Loucy (cell line): ENCODE results near the gene ITGB6.

ENCODE experiments used
- H2AFZ ChIP-seq: fragments of 200-600 bp; sonication (generic); 2 replicates; pipeline ENCODE4 v1.6.0; 2016; ENCODE audit warnings: antibody characterized with exemption, mild to moderate bottlenecking, low read length, moderate library complexity
- H3F3A ChIP-seq: fragments of 200-600 bp; 2 replicates; pipeline ENCODE4 v1.6.0; 2016; ENCODE audit warnings: antibody characterized with exemption, low read depth, mild to moderate bottlenecking
- H3K27me3 ChIP-seq: fragments of 200-600 bp; sonication (generic); 2 replicates; pipeline ENCODE4 v1.6.1; 2014; ENCODE audit warnings: low read length, mild to moderate bottlenecking; ENCODE audit not compliant: insufficient read depth, poor library complexity, severe bottlenecking
- H3K36me3 ChIP-seq: fragments of 200-600 bp; sonication (generic); 2 replicates; pipeline ENCODE4 v1.6.1; 2016; ENCODE audit warnings: low read length; ENCODE audit not compliant: insufficient read depth
- H3K4me1 ChIP-seq: fragments of 200-600 bp; sonication (generic); 2 replicates; pipeline ENCODE4 v1.5.1; 2014; ENCODE audit warnings: low read length, mild to moderate bottlenecking; ENCODE audit not compliant: insufficient read depth, poor library complexity, severe bottlenecking
- H3K4me2 ChIP-seq: fragments of 200-600 bp; sonication (generic); 2 replicates; pipeline ENCODE4 v1.6.0; 2014; ENCODE audit warnings: antibody characterized with exemption, low read length, low read depth, mild to moderate bottlenecking; ENCODE audit not compliant: poor library complexity, severe bottlenecking
- H3K4me3 ChIP-seq: fragments of 200-600 bp; sonication (generic); 2 replicates; pipeline ENCODE4 v1.5.1; 2014; ENCODE audit warnings: low read length, mild to moderate bottlenecking, mixed read lengths; ENCODE audit not compliant: poor library complexity, severe bottlenecking
- H3K79me2 ChIP-seq: fragments of 200-600 bp; sonication (generic); 2 replicates; pipeline ENCODE4 v1.6.1; 2014; ENCODE audit warnings: low read length; ENCODE audit not compliant: insufficient read depth
- H3K9ac ChIP-seq: fragments of 200-600 bp; sonication (generic); 2 replicates; pipeline ENCODE4 v1.6.0; 2014; ENCODE audit warnings: mild to moderate bottlenecking, low read depth, low read length, moderate library complexity; ENCODE audit not compliant: poor library complexity, severe bottlenecking
- H3K9me2 ChIP-seq: fragments of 200-600 bp; sonication (generic); replicated peaks from 2 replicates; pipeline ENCODE4 v1.6.1; 2016; ENCODE audit warnings: low read depth, low read length, mixed read lengths
- H3K9me3 ChIP-seq: fragments of 200-600 bp; sonication (generic); 2 replicates; pipeline ENCODE4 v1.6.1; 2014; ENCODE audit warnings: mild to moderate bottlenecking, antibody characterized with exemption, low read length, low read depth; ENCODE audit not compliant: insufficient read depth
- H4K20me1 ChIP-seq: fragments of 200-600 bp; sonication (generic); 2 replicates; pipeline ENCODE4 v1.6.0; 2014; ENCODE audit warnings: antibody characterized with exemption, low read length, mild to moderate bottlenecking; ENCODE audit not compliant: insufficient read depth, poor library complexity, severe bottlenecking
- EZH2phosphoT487 ChIP-seq: fragments of 200-600 bp; IDR thresholded peaks from 2 replicates; pipeline ENCODE4 v1.6.1; 2018; ENCODE audit warnings: antibody characterized with exemption, mild to moderate bottlenecking, moderate library complexity, borderline replicate concordance
- TF ChIP-seq, protein P1 (sequence below): fragments of 200-600 bp; sonication (generic); conservative IDR thresholded peaks from 2 replicates; pipeline ENCODE4 v1.5.1; 2014; ENCODE audit warnings: mild to moderate bottlenecking, antibody characterized with exemption, low read length

ITGB6 gene

DNA sequence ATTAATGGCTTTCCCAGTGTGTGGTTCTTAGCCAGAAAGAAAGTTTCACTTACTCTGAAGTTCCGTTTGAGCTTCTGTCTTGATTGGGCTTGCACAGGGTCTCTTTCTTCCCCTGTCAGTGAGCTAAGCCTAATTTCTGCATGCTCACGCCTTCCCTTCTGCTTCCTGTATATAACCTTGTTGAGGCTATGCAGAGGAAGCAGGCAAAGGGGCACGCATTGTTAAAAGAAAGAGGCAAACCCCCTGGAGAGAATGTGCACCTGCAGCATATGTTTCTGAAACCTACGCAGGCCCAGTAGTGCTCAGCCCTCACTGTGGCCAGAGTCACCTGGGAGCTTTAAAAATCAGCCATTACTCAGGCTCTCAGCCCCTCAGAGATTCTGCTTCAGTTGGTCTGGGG is 123.2 kb downstream of the ITGB6 start:
- Histone ChIP-seq H2AFZ (peak overlapping the region; percentile 92), H4K20me1 (no peaks in the 10 kb centered on the region), H3K4me2 (peak overlapping the region; percentile 94), H3F3A (peaks cover 9% of the 10 kb centered on the region), H3K9me2 (no peaks in the 10 kb centered on the region), H3K9ac (peak overlapping the region; percentile 78), H3K4me1 (peaks cover 29% of the 10 kb centered on the region), H3K27me3 (no peaks in the 10 kb centered on the region), H3K36me3 (no peaks in the 10 kb centered on the region), H3K79me2 (no peaks in the 10 kb centered on the region), H3K4me3 (peak overlapping the region; percentile 71), H3K9me3 (no peaks in the 10 kb centered on the region; the same call in 1 of the 2 replicates)
- TF ChIP-seq, protein P1, sequence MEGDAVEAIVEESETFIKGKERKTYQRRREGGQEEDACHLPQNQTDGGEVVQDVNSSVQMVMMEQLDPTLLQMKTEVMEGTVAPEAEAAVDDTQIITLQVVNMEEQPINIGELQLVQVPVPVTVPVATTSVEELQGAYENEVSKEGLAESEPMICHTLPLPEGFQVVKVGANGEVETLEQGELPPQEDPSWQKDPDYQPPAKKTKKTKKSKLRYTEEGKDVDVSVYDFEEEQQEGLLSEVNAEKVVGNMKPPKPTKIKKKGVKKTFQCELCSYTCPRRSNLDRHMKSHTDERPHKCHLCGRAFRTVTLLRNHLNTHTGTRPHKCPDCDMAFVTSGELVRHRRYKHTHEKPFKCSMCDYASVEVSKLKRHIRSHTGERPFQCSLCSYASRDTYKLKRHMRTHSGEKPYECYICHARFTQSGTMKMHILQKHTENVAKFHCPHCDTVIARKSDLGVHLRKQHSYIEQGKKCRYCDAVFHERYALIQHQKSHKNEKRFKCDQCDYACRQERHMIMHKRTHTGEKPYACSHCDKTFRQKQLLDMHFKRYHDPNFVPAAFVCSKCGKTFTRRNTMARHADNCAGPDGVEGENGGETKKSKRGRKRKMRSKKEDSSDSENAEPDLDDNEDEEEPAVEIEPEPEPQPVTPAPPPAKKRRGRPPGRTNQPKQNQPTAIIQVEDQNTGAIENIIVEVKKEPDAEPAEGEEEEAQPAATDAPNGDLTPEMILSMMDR, result no peak
- no peak for TF ChIP-seq EZH2phosphoT487

DNA sequence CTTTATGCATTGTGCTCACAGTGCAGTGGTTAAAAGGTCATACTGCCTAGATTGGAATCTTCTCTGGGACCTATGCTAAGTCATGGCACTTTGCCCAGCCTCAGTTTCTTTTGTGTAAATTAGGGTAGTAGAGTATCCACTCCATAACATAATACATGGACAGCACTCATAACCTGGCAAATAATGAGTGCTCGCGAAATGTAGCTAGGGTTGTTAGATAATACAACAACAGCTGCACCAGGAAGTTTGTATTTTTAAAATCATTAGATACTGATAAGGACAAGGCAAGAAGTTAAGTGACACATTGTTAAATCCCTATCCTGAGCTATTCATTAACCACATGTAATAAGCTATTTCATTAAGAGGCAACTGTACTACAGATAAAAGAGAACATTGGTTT is 123.8 kb downstream of the ITGB6 start:
- no peaks in the 10 kb centered on the region for H3K27me3 ChIP-seq
- peak overlapping the region; percentile 78 for H3K9ac ChIP-seq
- H2AFZ ChIP-seq, result peak overlapping the region; percentile 92; the same call in 1 of the 2 replicates
- no peaks in the 10 kb centered on the region; the same call in 1 of the 2 replicates for H3K9me3 ChIP-seq
- H3K9me2 ChIP-seq, result no peaks in the 10 kb centered on the region
- no peaks in the 10 kb centered on the region for H3K36me3 ChIP-seq
- H3K4me2 ChIP-seq, result peak overlapping the region; percentile 94
- H3K4me1 ChIP-seq, result peaks cover 29% of the 10 kb centered on the region
- H3K4me3 ChIP-seq, result peak overlapping the region; percentile 71
- H3K79me2 ChIP-seq, result no peaks in the 10 kb centered on the region
- H3F3A ChIP-seq, result peaks cover 9% of the 10 kb centered on the region
- no peaks in the 10 kb centered on the region for H4K20me1 ChIP-seq
- TF ChIP-seq, protein P1, result no peak
- no peak for TF ChIP-seq EZH2phosphoT487

DNA sequence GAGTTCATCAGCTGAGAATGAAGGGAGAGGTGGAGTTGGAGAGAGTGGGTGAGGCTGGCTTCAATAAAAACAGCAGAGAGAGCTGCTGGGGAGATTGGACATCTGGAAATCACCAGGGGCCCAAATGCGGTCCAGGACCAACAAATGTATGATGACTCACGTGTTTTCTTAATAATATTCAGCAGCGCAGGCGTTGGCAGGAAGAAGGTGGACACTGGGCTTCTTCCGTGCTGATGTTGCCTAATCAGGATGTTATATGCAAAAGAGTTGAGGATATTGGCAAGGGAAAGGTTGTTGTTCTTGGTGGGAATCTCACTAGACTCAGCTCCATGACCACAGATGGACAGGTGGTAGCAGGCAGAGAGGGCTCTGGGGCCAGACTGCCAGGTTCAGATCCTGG is 124.9 kb downstream of the ITGB6 start:
- Histone ChIP-seq H3K27me3 (no peaks in the 10 kb centered on the region), H3K4me1 (peaks cover 29% of the 10 kb centered on the region), H3K4me2 (no peak overlapping the region), H2AFZ (no peak overlapping the region), H3K36me3 (no peaks in the 10 kb centered on the region), H4K20me1 (no peaks in the 10 kb centered on the region), H3K9me3 (no peaks in the 10 kb centered on the region; the same call in 1 of the 2 replicates), H3K9ac (no peak overlapping the region), H3K9me2 (no peaks in the 10 kb centered on the region), H3F3A (peaks cover 9% of the 10 kb centered on the region), H3K79me2 (no peaks in the 10 kb centered on the region), H3K4me3 (no peak overlapping the region)
- TF ChIP-seq EZH2phosphoT487, result no peak
- TF ChIP-seq, protein P1, result no peak
